Vagina (tissue), 2 donors: ENCODE measurements around the gene CTNND2.

Experiments used
- POLR2AphosphoS5 ChIP-seq, 2 donors: sonication (generic); formaldehyde crosslinking; IDR thresholded peaks; one replicate each; pipeline ENCODE4 v1.9.0; 2017; ENCODE audit warnings: antibody characterized with exemption in 2 of 2, mild to moderate bottlenecking in 2 of 2, low read depth in 1 of 2; ENCODE audit not compliant: insufficient read depth in 1 of 2
- TF ChIP-seq, protein P1 (sequence below), 3 experiments: fragments of 450-650 bp in 2 of 3; fragments of 200-600 bp in 1 of 3; sonication (generic) in 1 of 3; IDR thresholded peaks; one replicate each; pipeline ENCODE4 v1.5.1; 2017 to 2019; ENCODE audit warnings: antibody characterized with exemption in 3 of 3, mild to moderate bottlenecking in 2 of 3, moderate library complexity in 2 of 3

DNA sequence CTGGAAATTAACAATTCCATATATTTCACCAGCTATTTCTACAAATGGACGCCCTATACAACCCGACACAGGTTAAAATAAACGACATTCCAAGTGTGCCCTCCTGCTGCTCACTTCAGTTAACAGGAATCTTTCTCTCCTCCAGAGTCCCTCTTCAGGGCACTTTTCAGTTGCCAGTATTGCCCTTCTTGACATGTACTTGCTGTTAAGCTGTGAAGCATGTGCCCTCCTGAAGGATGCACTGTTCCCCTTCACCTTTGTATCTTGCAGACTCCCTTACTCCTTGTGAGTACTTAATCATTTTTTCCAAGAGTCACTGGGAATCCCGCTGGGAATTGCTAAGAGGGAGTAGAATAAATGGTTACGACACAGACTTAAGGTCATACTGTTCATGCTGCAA, 364.1 kb downstream of the CTNND2 start:
- TF ChIP-seq, protein P1, sequence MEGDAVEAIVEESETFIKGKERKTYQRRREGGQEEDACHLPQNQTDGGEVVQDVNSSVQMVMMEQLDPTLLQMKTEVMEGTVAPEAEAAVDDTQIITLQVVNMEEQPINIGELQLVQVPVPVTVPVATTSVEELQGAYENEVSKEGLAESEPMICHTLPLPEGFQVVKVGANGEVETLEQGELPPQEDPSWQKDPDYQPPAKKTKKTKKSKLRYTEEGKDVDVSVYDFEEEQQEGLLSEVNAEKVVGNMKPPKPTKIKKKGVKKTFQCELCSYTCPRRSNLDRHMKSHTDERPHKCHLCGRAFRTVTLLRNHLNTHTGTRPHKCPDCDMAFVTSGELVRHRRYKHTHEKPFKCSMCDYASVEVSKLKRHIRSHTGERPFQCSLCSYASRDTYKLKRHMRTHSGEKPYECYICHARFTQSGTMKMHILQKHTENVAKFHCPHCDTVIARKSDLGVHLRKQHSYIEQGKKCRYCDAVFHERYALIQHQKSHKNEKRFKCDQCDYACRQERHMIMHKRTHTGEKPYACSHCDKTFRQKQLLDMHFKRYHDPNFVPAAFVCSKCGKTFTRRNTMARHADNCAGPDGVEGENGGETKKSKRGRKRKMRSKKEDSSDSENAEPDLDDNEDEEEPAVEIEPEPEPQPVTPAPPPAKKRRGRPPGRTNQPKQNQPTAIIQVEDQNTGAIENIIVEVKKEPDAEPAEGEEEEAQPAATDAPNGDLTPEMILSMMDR (IDR thresholded peaks at IDR 0.05): no peak
- TF ChIP-seq POLR2AphosphoS5 (IDR thresholded peaks at IDR 0.05; ENCODE audit: insufficient read depth in 1 of 2, low read depth in 1 of 2): no peak
